Liver (tissue), 9 donors: Measurements from ENCODE around the gene CHST3. TPM values are rescaled to one million over a fixed set of nuclear protein-coding genes. Genes with fewer than 3 reads are reported as not detected.

Experiments
- DNase-seq: peaks from one replicate; pipeline ENCODE4 v3.0.0-alpha.2; 2017; ENCODE audit warnings: low spot score
- H3K27ac ChIP-seq, 2 donors: one replicate each; pipeline ENCODE4 v1.7.0; 2013; ENCODE audit warnings: inconsistent platforms in 2 of 2, low read length in 2 of 2, control low read depth in 1 of 2, low read depth in 1 of 2, mild to moderate bottlenecking in 1 of 2
- H3K27me3 ChIP-seq, 4 donors: one replicate each; pipeline versions ENCODE4 v1.6.1 to v1.7.0; 2013; ENCODE audit warnings: low read length in 3 of 4, inconsistent platforms in 1 of 4, mild to moderate bottlenecking in 1 of 4, moderate library complexity in 1 of 4; ENCODE audit not compliant: control insufficient read depth in 4 of 4, insufficient read depth in 4 of 4
- H3K36me3 ChIP-seq, 4 donors: one replicate each; pipeline versions ENCODE4 v1.6.1 to v1.7.0; 2013; ENCODE audit warnings: low read length in 3 of 4, mild to moderate bottlenecking in 3 of 4, low read depth in 1 of 4, moderate library complexity in 1 of 4; ENCODE audit not compliant: control insufficient read depth in 4 of 4, insufficient read depth in 3 of 4
- H3K4me1 ChIP-seq, 4 donors: one replicate each; pipeline versions ENCODE4 v1.6.1 to v1.7.0; 2013; ENCODE audit warnings: low read length in 3 of 4, mild to moderate bottlenecking in 3 of 4, moderate library complexity in 1 of 4; ENCODE audit not compliant: control insufficient read depth in 4 of 4, insufficient read depth in 4 of 4
- H3K4me3 ChIP-seq, 3 donors: one replicate each; pipeline versions ENCODE4 v1.6.1 to v1.7.0; 2013; ENCODE audit warnings: low read length in 3 of 3, control low read depth in 1 of 3, low read depth in 1 of 3, mild to moderate bottlenecking in 1 of 3
- H3K9ac ChIP-seq, 2 donors: one replicate each; pipeline ENCODE4 v1.7.0; 2013; ENCODE audit warnings: low read length in 2 of 2, mild to moderate bottlenecking in 2 of 2, moderate library complexity in 2 of 2, control low read depth in 1 of 2, low read depth in 1 of 2
- H3K9me3 ChIP-seq, 4 donors: one replicate each; pipeline versions ENCODE4 v1.6.1 to v1.7.0; 2013; ENCODE audit warnings: low read length in 3 of 4; ENCODE audit not compliant: control insufficient read depth in 4 of 4
- EGR1 ChIP-seq, 2 donors: IDR thresholded peaks; 2 replicates each; pipeline ENCODE4 v1.6.1; 2016 to 2018; ENCODE audit warnings: antibody characterized with exemption in 2 of 2, low read depth in 2 of 2
- FOXA1 ChIP-seq: IDR thresholded peaks from 2 replicates; pipeline ENCODE4 v1.6.1; 2016; ENCODE audit warnings: antibody characterized with exemption
- FOXA2 ChIP-seq: IDR thresholded peaks from 2 replicates; pipeline ENCODE4 v1.6.1; 2016; ENCODE audit warnings: antibody characterized with exemption
- GABPA ChIP-seq, 2 donors: IDR thresholded peaks in 1 of 2; conservative IDR thresholded peaks in 1 of 2; 2 replicates each; pipeline ENCODE4 v1.6.1; 2016; ENCODE audit warnings: antibody characterized with exemption in 2 of 2, mild to moderate bottlenecking in 1 of 2, moderate library complexity in 1 of 2
- HNF4A ChIP-seq, 2 donors: conservative IDR thresholded peaks; 2 replicates each; pipeline ENCODE4 v1.6.1; 2016; ENCODE audit warnings: antibody characterized with exemption in 2 of 2, mild to moderate bottlenecking in 2 of 2
- HNF4G ChIP-seq: IDR thresholded peaks from 2 replicates; pipeline ENCODE4 v1.6.1; 2016; ENCODE audit warnings: antibody characterized with exemption
- JUND ChIP-seq, 2 donors: IDR thresholded peaks; 2 replicates each; pipeline ENCODE4 v1.6.1; 2016; ENCODE audit warnings: antibody characterized with exemption in 2 of 2
- NR2F2 ChIP-seq: IDR thresholded peaks from 2 replicates; pipeline ENCODE4 v1.6.1; 2016; ENCODE audit warnings: antibody characterized with exemption
- RAD21 ChIP-seq, 2 donors: IDR thresholded peaks; 2 replicates each; pipeline ENCODE4 v1.6.1; 2016; ENCODE audit warnings: antibody characterized with exemption in 2 of 2, mild to moderate bottlenecking in 2 of 2
- RXRA ChIP-seq, 2 donors: IDR thresholded peaks; 2 replicates each; pipeline ENCODE4 v1.6.1; 2017 to 2018; ENCODE audit warnings: antibody characterized with exemption in 2 of 2, mild to moderate bottlenecking in 1 of 2
- SP1 ChIP-seq: IDR thresholded peaks from 2 replicates; pipeline ENCODE4 v1.6.1; 2018; ENCODE audit warnings: antibody characterized with exemption, mild to moderate bottlenecking
- TAF1 ChIP-seq: conservative IDR thresholded peaks from 2 replicates; pipeline ENCODE4 v1.6.1; 2016; ENCODE audit warnings: antibody characterized with exemption, mild to moderate bottlenecking
- YY1 ChIP-seq: IDR thresholded peaks from 2 replicates; pipeline ENCODE4 v1.6.1; 2016; ENCODE audit warnings: antibody characterized with exemption, mild to moderate bottlenecking
- WGBS: extraction: QIAGEN DNeasy Blood & Tissue Kit; methylation state at CpG from one replicate; pipeline ENCODE4 v1.1.7; 2013; 5-methylcytosine and 5-hydroxymethylcytosine counted together
- polyA plus RNA-seq, 2 donors: library from polyadenylated mRNA; stranded (reverse) in 1 of 2; unstranded in 1 of 2; fragments of 200-250 nt in 1 of 2; fragments of >200 nt in 1 of 2; fragmentation: Nextera tagmentation in 1 of 2; extraction: Ambion mirVana in 1 of 2; gene quantifications; one replicate each; pipeline versions ENCODE4 v1.2.1 to v1.2.3, GENCODE V29; 2013 to 2015
- total RNA-seq, 2 donors: library from RNA; depleted of rRNA; stranded (reverse); fragments of >200 nt; gene quantifications; one replicate each; pipeline ENCODE4 v1.2.3, GENCODE V29; 2014
- TF ChIP-seq, protein P1 (sequence below): IDR thresholded peaks from 2 replicates; pipeline ENCODE4 v1.6.1; 2016; ENCODE audit warnings: antibody characterized with exemption
- TF ChIP-seq, protein P2 (sequence below): IDR thresholded peaks from 2 replicates; pipeline ENCODE4 v1.6.1; 2016; ENCODE audit warnings: antibody characterized with exemption
- TF ChIP-seq, protein P3 (sequence below): IDR thresholded peaks from 2 replicates; pipeline ENCODE4 v1.6.1; 2016; ENCODE audit warnings: antibody characterized with exemption
- TF ChIP-seq, protein P4 (sequence below): fragments of 150-350 bp; IDR thresholded peaks from 2 replicates; pipeline ENCODE4 v1.5.1; 2017; ENCODE audit warnings: improper control_type of control experiment, low read depth, low read length; ENCODE audit not compliant: missing input control
- TF ChIP-seq, protein P5 (sequence below): IDR thresholded peaks from 2 replicates; pipeline ENCODE4 v1.6.1; 2016; ENCODE audit warnings: antibody characterized with exemption, mild to moderate bottlenecking
- donor health status: healthy.
- donor health status: healthy.
- donor health status: healthy.
- donor health status: healthy.
- donor health status: healthy.

Gene CHST3
- total and polyA plus RNA-seq, 4 donors, result 0.29 to 4.3 (median 1.5) TPM

DNA sequence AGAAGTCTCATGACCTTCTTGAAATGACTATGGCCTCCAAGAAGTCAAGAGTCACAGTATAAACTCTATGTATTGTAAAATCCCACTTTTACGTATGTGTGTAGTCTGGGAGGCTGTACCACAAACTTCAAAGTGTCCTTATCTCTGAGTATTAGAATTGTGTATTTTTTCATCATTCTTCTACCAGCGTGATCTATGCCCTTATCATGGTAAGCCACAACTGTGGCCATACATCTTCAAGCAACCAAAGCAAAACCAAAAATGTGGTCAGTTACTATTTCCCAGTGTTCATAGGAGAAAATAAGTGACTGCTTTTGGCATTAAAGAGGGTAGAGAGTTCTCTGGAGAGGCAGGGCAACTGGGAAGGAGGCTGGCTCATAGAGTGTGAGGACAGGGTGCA, 81.4 kb downstream of the CHST3 start:
- Histone ChIP-seq H3K4me3 (no peak overlapping the region), H3K27me3 (no peaks in the 10 kb centered on the region), H3K4me1 (no peaks in the 10 kb centered on the region), H3K9me3 (no peaks in the 10 kb centered on the region), H3K36me3 (no peaks in the 10 kb centered on the region), H3K27ac (no peak overlapping the region), H3K9ac (no peak overlapping the region)
- 92% methylated on average over 2 of the region's 2 CpGs for WGBS
- no peak for DNase-seq
- TF ChIP-seq TAF1 (no peak), JUND (IDR thresholded peaks at IDR 0.05) (no peak), EGR1 (IDR thresholded peaks at IDR 0.05; ENCODE audit: low read depth in 2 of 2) (no peak), FOXA2 (no peak), RXRA (IDR thresholded peaks at IDR 0.05) (no peak), HNF4A (conservative IDR thresholded peaks at IDR 0.05) (no peak), SP1 (no peak), NR2F2 (no peak), HNF4G (no peak), FOXA1 (no peak), YY1 (no peak)
- TF ChIP-seq, protein P1, sequence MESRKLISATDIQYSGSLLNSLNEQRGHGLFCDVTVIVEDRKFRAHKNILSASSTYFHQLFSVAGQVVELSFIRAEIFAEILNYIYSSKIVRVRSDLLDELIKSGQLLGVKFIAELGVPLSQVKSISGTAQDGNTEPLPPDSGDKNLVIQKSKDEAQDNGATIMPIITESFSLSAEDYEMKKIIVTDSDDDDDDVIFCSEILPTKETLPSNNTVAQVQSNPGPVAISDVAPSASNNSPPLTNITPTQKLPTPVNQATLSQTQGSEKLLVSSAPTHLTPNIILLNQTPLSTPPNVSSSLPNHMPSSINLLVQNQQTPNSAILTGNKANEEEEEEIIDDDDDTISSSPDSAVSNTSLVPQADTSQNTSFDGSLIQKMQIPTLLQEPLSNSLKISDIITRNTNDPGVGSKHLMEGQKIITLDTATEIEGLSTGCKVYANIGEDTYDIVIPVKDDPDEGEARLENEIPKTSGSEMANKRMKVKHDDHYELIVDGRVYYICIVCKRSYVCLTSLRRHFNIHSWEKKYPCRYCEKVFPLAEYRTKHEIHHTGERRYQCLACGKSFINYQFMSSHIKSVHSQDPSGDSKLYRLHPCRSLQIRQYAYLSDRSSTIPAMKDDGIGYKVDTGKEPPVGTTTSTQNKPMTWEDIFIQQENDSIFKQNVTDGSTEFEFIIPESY, result no peak
- TF ChIP-seq, protein P2, sequence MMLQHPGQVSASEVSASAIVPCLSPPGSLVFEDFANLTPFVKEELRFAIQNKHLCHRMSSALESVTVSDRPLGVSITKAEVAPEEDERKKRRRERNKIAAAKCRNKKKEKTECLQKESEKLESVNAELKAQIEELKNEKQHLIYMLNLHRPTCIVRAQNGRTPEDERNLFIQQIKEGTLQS, result no peak
- TF ChIP-seq, protein P3, sequence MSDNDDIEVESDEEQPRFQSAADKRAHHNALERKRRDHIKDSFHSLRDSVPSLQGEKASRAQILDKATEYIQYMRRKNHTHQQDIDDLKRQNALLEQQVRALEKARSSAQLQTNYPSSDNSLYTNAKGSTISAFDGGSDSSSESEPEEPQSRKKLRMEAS, result no peak
- TF ChIP-seq, protein P4, sequence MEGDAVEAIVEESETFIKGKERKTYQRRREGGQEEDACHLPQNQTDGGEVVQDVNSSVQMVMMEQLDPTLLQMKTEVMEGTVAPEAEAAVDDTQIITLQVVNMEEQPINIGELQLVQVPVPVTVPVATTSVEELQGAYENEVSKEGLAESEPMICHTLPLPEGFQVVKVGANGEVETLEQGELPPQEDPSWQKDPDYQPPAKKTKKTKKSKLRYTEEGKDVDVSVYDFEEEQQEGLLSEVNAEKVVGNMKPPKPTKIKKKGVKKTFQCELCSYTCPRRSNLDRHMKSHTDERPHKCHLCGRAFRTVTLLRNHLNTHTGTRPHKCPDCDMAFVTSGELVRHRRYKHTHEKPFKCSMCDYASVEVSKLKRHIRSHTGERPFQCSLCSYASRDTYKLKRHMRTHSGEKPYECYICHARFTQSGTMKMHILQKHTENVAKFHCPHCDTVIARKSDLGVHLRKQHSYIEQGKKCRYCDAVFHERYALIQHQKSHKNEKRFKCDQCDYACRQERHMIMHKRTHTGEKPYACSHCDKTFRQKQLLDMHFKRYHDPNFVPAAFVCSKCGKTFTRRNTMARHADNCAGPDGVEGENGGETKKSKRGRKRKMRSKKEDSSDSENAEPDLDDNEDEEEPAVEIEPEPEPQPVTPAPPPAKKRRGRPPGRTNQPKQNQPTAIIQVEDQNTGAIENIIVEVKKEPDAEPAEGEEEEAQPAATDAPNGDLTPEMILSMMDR, result no peak
- TF ChIP-seq, protein P5, sequence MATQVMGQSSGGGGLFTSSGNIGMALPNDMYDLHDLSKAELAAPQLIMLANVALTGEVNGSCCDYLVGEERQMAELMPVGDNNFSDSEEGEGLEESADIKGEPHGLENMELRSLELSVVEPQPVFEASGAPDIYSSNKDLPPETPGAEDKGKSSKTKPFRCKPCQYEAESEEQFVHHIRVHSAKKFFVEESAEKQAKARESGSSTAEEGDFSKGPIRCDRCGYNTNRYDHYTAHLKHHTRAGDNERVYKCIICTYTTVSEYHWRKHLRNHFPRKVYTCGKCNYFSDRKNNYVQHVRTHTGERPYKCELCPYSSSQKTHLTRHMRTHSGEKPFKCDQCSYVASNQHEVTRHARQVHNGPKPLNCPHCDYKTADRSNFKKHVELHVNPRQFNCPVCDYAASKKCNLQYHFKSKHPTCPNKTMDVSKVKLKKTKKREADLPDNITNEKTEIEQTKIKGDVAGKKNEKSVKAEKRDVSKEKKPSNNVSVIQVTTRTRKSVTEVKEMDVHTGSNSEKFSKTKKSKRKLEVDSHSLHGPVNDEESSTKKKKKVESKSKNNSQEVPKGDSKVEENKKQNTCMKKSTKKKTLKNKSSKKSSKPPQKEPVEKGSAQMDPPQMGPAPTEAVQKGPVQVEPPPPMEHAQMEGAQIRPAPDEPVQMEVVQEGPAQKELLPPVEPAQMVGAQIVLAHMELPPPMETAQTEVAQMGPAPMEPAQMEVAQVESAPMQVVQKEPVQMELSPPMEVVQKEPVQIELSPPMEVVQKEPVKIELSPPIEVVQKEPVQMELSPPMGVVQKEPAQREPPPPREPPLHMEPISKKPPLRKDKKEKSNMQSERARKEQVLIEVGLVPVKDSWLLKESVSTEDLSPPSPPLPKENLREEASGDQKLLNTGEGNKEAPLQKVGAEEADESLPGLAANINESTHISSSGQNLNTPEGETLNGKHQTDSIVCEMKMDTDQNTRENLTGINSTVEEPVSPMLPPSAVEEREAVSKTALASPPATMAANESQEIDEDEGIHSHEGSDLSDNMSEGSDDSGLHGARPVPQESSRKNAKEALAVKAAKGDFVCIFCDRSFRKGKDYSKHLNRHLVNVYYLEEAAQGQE, result no peak

DNA sequence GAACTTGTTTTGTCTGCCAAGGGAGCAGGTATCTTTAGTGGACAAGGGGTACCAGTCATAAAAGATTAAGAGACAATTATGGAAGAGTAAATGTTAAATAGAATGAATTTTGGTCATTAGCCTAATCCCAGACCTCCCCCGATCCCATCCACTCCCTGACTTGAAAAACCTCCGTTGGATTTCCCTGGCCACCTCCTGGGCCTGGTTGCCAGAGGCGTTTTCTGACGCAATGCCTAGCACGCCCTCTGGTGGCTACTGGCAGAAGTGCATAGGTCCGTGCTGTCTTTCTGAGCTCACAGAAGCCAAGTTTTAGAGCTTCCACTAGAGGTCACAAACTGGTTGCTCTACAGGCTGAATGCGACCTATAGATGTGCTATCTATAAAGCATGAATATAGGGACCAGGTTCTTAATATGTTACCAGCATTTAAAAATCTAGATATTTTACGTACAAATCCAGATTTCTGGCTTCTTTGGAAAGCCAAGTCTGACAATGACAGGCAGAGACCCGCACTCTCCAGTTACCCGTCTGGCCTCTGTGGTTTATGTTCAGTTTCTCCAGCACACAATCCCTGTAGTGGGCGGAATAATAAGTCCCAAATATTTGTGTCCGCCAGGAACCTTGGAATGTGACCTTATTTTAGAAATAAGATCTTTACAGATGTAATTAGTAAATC, 84.4 kb downstream of the CHST3 start:
- Histone ChIP-seq H3K27me3 (no peaks in the 10 kb centered on the region), H3K4me1 (no peaks in the 10 kb centered on the region), H3K4me3 (no peak overlapping the region), H3K36me3 (no peaks in the 10 kb centered on the region), H3K27ac (no peak overlapping the region), H3K9ac (no peak overlapping the region), H3K9me3 (no peaks in the 10 kb centered on the region)
- 26% methylated on average over 12 of the region's 12 CpGs for WGBS
- DNase-seq, result peak; percentile 90
- TF ChIP-seq HNF4G (no peak), RAD21 (IDR thresholded peaks at IDR 0.05) (peak; percentile 99 to 100), EGR1 (IDR thresholded peaks at IDR 0.05; ENCODE audit: low read depth in 2 of 2) (no peak), GABPA (IDR thresholded peaks at IDR 0.05 in 1 of 2, conservative IDR thresholded peaks at IDR 0.05 in 1 of 2) (no peak), SP1 (no peak), JUND (IDR thresholded peaks at IDR 0.05) (peak in 1 of 2 donors; percentile 24), NR2F2 (peak; percentile 65), TAF1 (no peak), FOXA2 (no peak), RXRA (IDR thresholded peaks at IDR 0.05) (peak; percentile 38 to 49), YY1 (no peak)
- TF ChIP-seq, protein P4, result peak; percentile 100
- TF ChIP-seq, protein P1, result no peak
- TF ChIP-seq, protein P2, result peak; percentile 65
